Left ventricle myocardium superior (tissue), 1 donor: ENCODE results near the gene SIGLEC8. TPM values are rescaled to one million over a fixed set of nuclear protein-coding genes. Genes with fewer than 3 reads are reported as not detected.
"Not testable (repeated sequence)": the region's sequence is repeated elsewhere in the genome, so short reads cannot be mapped to it uniquely, and the experiment has no call there.

Experiments
- ATAC-seq: fragments of 200-7000 bp; cut with Tn5 transposase; one replicate; pipeline ENCODE4 v1.9.1; 2020; ENCODE audit warnings: mild to moderate bottlenecking, moderate library complexity
- DNase-seq: peaks from one replicate; pipeline ENCODE4 v3.0.0-alpha.2; 2020
- intact Hi-C: fragments of 100-400 bp; cut with micrococcal nuclease; formaldehyde crosslinking; loops from one replicate; pipeline ENCODE4 v1.11.0; 2022
- total RNA-seq: library from RNA; stranded (reverse); fragmentation: NEBNext Ultra II Directional; extraction: Animal tissue kit (Norgen Biotek cat#: 25700); gene quantifications from one replicate; pipeline ENCODE4 v1.2.1, GENCODE V29; 2021
- donor health status: DM: no; HTN: yes; CAD: no; lungs with severe emphysema.

The SIGLEC8 gene
- total RNA-seq, 1 donor from 2014 or later: 0.15 TPM

DNA sequence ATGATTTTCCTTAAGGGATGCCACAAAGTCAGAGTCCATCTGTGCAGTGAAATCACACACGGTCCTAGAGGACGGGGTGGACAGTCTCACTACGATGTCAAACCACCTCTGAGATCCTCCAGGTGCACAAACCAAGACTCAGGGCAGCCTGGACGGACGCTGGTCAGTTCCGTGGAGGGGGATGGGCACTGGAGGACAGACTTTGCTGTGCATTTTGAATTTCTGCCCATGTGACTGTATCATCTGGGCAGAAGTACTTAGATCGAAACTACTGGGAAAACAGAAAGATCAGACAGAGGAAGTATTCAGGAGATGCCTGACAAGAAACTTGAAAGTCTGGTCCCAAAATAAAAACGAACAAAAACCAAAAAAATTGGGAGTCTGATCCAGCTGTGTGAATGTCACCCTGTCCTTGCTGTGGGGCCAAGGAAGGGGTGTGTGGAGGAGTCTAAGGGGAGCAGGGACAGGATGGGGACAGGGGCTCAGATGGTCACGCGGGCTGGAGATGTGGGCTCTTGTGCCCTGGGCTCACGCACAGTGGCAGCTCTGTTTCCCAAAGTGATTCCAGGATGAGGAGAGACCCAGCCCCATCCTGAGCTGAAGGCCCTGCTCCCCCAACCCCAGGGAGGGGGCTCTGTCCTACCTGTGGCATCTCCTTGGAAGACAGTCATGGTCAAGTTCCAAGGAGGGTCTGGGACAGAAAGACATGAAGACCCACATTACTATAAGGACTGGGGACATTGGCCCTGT is 1.5 kb downstream of the SIGLEC8 start:
- ATAC-seq: no peak
- DNase-seq: no peak
- intact Hi-C loops: no loop called here

DNA sequence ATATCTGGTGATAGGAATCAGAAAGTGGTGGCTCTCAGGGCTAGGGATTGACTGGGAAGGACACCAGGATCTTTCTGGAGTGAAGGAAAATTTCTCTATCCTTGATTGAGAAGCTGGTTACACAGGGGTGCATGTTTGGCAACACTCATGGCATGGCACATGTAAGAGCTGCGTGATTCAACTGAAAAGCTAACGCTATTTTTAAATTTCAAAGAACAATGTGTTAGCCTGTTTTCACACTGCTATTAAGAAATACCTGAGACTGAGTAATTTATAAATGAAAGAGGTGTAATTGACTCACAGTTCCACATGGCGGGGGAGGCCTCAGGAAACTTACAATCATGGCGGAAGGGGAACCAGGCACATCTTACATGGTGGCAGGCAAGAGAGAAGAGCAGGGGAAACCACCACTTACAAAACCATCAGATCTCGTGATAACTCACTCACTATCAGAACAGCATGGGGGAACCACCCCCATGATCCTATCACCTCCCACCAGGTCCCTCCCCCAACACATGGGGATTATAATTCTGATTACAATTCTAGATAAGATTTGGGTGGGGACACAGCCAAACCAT is 7.4 kb downstream of the SIGLEC8 start:
- intact Hi-C loops: no loop called here
- DNase-seq (no peak), ATAC-seq (no peak)

DNA sequence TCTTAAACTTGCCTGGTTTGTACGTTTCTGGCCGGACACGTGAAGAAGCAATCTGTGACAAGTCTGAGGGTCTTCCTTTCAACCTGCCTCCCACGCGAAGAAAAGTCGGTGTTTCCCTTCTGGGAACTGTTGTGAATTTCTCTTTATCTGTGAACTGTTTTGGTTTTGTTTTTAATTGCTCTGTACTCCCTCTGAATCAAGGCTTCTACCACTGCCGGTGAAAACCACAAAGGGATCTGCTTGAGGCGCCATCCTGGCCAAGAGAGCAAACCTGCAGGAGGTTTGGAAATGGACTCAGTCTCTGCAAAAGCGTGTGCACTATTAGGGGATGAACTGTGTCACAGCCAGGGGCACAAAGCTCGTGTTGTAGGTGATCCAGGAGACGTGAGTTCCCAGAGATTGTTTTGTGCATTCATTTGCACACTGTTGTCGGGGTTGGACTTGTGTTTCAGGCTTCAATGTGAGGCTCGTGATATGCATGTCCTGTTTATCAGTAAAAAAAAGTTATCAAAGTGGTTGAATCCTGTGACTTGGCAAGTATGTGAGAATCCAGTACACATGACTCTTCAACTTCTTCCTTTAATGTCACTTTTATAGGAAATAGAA is 9.7 kb downstream of the SIGLEC8 start:
- ATAC-seq (no peak), DNase-seq (no peak)
- intact Hi-C loops: no loop called here

DNA sequence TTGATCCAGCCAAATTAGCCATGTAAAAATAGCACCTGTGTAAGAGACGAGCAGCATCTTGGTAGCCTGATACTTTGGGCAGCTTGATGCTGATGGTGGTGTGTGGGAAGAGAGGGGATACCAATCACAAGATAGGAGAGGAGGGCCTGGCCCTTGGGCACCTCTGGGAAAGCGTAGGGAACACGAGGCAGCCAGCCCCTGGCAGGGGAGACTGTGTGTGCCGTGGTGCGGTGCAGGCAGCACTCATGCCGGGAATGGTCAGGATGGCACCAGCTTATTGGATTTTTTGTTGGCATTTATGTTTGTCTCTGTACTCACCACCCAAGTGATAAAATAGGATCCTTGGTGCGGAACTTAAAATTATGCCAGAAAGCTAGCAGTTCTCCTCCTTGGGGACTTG is 10.2 kb downstream of the SIGLEC8 start:
- DNase-seq (no peak), ATAC-seq (no peak)
- intact Hi-C loops: no loop called here

DNA sequence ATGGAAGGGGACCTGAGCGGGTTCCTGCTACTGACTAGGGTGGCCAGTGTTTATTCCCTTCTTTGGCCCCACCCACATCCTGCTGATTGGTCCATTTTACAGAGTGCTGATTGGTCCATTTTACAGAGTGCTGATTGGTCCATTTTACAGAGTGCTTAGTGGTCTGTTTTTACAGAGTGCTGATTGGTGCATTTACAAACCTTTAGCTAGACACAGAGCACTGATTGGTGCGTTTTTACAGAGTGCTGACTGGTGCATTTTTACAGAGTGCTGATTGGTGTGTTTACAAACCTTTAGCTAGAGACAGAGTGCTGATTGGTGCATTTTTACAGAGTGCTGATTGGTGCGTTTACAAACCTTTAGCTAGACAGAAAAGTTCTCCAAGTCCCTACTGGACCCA is 10.7 kb downstream of the SIGLEC8 start:
- DNase-seq, intact Hi-C loops, ATAC-seq: not testable (repeated sequence)

DNA sequence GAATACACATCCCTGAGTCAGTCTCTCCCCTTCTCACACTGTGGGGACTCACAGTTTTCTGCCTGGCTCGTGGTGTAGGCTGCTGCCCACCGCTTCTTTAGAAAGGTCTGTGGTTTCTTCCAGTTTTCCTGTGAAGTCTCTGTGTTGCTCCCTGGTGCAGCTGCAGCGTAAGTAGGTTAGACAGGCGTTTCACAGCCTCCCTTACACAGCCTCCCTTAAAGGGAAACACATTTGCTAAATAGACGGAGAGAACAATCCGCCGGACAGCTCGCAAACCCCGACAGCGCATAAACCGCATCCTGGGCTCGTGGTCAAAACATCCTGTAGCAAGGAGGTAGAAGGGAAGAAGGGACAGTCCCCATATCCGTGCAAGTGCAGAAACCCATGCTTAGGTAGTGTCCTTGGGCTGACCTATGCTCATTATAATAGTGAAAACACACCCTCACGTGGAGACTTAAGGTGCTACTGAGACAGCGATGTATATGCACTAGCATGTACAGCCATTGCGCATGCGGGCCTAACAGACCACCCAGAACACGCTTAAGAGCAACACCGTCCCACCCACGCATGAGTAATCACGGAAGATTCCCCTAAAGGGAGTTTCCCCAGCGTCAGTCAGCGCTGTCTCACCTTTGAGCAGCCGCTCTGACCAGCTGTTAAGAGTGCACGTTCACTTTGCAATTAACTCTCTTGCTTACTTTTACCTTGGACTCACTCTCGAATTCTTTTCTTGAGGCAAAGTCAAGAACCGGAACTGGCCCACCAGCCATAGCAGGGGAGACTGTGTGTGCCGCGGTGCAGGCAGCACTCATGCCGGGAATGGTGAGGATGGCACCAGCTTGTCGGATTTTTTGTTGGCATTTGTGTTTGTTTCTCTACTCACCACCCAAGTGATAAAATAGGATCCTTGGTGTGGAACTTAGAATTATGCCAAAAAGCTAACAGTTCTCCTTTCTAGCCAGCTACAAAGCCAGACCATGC is 16.6 kb downstream of the SIGLEC8 start:
- intact Hi-C loops: no loop called here
- no peak for DNase-seq
- ATAC-seq: no peak

DNA sequence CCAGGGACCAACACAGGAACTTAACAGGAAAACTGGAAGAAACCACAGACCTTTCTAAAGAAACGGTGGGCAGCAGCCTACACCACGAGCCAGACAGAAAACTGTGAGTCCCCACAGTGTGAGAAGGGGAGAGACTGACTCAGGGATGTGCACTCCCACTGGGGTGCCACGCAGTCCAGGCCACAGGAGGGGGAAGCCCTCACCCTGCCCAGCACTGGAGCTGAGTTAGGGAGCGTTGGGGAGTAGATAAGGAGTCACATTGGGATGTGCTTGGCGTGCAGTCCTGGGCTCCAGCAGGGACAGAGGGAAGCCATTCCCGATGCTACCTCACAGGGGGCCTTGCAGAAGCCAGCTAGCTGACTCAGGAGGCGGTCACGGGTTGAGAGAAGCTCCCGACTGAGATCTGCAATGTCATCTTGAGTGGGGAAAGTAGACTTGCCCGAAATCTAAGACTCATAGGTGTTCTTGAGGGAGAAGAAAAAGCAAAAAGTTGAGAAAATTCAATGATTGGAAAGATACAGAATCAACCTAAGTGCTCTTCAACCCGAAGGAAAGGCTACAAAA is 17.3 kb downstream of the SIGLEC8 start:
- intact Hi-C loops: no loop called here
- ATAC-seq: no peak
- no peak for DNase-seq

DNA sequence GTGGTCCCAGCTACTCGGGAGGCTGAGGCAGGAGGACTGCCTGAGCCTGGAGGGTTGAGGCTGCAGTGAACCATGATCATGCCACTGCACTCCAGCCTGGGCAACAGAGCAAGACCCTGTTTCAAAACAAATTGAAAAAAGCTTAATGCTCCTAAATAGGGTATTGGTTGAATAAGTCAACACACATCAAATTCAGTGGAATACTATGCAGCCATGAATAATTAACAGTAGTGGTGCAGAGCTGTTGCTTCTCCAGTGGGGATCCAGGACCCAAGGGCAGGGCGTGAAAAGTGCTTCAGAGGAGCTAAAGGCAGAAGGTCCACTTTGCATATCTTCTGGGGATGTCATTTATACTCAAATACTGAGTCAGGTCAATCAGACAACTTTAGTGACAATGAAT is 18.2 kb downstream of the SIGLEC8 start:
- no peak for DNase-seq
- intact Hi-C loops: no loop called here
- no peak for ATAC-seq

DNA sequence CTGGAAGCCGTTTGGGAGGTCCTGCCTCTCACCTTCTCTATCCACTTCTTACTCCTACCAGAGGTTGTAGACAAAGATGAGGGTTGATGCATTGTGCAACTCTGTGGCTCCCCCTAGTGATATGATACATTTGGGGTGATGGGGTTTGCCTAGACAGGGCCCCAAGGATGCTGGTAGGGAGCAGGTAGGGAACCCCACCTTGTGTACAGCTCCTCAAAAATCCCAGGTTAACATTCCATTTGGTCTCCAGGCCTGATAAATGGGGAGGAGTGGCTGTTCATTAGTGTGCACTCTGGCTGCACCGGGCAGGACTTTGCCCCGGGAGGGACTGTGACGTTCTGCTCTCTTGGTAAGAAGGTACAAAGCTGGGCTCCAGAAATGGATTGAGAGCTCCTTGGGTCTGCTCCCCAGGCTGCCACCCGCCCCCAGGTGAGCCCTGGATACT is 19.2 kb downstream of the SIGLEC8 start:
- intact Hi-C loops: loop anchor here (10.0 kb wide), 1 partner anchor 104 kb away; no protein-coding TSS in a partner anchor
- DNase-seq (no peak), ATAC-seq (no peak)

DNA sequence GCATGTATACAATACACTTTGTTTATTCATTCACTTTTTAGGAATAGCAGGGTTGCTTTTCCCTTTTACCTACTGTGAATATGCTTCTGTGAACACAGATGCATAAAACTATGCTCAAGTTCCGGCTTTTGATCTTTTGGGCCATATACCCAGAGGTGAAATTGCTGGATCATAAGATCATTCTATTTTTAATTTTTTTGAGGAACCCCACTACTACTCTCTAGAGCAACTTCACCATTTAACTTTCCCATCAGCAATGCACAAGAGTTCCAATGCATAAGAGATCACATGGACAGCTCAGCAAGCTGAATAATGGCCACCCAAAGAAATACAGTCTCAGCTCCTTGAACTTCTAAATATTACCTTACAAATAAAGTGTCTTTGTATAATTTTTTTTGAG is 23.8 kb downstream of the SIGLEC8 start:
- intact Hi-C loops: loop anchor here (10.0 kb wide), 1 partner anchor 100 kb away; no protein-coding TSS in a partner anchor
- ATAC-seq (no peak), DNase-seq (no peak)

DNA sequence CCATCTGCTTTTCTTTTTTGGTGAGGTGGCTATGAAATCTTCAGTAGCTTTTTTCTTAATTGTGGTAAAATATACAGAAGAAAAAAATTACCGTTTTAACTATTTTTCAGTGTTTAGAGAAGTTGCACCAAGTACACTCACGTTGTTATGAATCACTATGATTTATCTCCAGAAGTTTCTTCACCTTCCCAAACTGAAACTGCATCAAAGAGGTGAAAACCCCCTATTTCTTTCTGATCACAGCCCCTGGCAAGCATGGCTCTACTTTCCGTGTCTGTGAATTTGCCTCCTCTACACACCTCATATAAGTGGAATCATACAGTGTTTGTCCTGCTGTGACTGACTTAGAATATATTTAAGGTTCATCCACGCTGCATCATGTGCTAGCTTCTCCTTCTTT is 25.2 kb downstream of the SIGLEC8 start:
- ATAC-seq: no peak

DNA sequence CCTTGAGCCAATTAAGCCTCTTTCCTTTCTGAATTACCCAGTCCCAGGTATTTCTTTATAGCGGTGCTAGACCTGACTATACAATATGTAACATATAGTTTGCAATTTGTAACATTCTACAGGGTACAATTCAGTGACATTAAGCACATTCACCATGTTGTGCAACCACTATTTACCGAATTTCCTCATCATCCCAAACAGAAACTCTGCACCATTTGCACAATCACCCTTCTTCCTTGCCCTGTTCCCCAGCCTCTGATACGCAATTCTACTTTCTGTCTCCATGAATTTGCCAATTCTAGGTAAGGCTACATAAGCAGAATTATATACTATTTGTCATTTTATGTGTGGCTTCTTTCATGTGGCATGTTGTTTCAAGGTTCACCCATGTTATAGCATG is 27.1 kb downstream of the SIGLEC8 start:
- intact Hi-C loops: loop anchor here (10.0 kb wide), 1 partner anchor 96 kb away; no protein-coding TSS in a partner anchor
- no peak for ATAC-seq
- DNase-seq: no peak

More for the DNA sequence above, 25.2 kb downstream of the SIGLEC8 start:
- no peak for DNase-seq
- intact Hi-C loops: loop anchor here (10.0 kb wide), 1 partner anchor 98 kb away; no protein-coding TSS in a partner anchor

DNA sequence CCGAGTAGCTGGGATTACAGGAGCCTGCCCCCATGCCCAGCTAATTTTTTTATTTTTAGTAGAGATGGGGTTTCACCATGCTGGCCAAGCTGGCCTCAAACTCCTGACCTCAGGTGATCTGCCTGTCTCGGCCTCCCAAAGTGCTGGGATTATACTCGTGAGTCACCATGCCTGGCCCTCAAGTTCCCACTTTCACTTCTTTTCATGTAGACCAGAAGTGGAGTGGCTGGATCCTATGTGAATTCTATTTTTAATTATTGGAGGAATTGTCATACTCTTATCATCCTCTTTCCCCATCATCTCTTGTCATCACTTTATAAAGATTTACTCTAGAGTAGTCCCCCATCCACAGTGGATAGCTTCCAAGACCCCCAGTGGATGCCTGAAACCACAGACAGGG is 28.0 kb downstream of the SIGLEC8 start:
- intact Hi-C loops: loop anchor here (10.0 kb wide), 1 partner anchor 95 kb away; no protein-coding TSS in a partner anchor

DNA sequence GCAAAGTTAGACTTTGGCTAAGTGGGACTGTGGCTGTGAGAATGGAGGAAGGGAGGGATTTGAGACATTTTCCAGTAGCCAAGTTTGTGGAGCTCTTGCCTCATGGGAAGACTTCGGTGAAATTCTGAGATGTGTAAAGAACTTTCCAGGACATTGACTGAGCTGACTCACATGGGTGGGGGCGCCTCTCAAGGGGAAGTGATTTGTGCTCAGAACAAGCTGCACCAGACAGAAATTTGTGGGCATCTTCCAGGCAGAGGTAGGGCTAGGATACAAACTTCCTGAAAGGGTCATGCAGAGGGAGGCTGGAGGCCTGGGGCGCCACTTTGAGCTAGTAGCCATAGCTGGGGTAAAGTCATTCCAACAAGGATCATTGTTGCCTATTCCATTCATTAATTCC is 31.1 kb downstream of the SIGLEC8 start:
- ATAC-seq: no peak
- intact Hi-C loops: no loop called here
- DNase-seq: no peak

More for the DNA sequence above, 28.0 kb downstream of the SIGLEC8 start:
- ATAC-seq: no peak
- no peak for DNase-seq

DNA sequence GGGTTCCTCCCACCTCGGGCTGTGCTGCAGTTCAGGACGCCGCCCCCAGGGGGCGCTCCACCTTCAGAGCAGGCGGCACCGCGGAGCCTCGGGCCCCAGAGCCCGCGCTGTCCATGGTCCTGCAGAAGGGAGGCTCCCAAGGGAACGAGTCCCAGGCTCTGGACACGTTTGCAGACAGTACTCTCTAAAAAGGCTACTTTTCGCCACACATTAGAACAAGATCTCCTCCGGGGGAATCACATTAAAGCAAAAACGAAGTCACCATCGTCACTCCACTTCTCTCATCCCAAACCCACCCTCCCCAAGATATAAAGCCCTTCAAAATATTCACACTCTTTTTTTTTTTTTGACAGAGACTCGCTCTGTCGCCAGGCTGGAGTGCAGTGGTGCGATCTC is 36.2 kb downstream of the SIGLEC8 start:
- intact Hi-C loops: no loop called here
- peak; percentile 90 for DNase-seq
- ATAC-seq: peak; percentile 85

DNA sequence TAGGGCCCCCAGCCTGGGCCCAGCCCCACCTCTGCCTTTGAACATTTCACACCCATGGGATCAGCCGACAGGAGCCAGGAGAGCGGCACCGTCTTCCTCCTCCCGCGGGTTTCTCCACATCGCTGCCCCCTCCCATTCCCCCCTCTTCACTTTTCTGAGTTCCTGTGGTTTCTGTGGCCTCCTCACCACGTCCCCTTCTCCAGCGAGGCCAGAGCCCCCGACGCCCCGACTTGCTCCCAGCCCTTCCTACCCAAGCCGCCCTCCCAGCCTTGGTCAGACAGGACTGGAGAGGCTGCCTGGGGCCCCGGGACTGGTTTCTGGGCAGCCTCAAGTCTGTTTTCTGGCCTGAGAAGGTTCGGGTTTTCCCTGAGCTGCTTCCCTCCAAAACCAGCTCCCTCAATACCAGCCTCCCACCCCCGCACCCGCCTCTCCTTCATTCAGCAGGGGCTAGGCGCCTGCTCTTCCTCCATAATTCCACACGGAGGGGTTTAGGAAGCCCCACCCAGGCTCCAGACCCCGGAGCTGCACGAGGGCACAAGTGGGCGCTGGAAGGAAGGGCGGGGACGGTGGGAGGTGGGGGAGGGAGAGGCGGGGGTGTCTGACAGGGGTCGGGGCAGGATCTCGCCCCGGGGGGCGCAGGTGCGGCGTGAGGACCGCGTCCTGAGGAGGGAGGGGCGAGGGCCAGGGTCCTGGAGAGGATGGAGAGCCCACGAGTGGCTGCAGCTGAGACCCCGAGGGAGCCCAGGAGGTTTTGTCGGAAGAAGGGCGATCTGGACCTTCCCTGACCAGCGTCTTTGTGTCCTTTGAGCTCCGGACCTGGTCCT is 36.8 kb downstream of the SIGLEC8 start:
- intact Hi-C loops: no loop called here
- no peak for ATAC-seq
- DNase-seq: no peak

DNA sequence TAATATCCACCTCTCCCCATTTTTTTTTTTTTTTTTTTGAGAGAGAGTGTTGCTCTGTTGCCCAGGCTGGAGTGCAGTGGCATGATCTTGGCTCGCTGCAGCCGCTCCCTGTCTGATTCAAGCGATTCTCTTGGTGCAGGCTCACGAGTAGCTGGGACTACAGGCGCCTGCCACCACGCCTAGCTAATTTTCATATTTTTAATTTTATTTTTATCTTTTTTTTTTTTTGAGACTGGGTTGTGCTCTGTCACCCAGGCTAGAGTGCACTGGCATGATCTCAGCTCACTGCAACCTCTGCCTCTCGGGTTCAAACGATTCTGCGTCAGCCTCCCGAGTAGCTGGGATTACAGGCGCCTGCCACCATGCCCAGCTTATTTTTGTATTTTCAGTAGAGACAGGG is 37.7 kb downstream of the SIGLEC8 start:
- DNase-seq, intact Hi-C loops, ATAC-seq: not testable (repeated sequence)

DNA sequence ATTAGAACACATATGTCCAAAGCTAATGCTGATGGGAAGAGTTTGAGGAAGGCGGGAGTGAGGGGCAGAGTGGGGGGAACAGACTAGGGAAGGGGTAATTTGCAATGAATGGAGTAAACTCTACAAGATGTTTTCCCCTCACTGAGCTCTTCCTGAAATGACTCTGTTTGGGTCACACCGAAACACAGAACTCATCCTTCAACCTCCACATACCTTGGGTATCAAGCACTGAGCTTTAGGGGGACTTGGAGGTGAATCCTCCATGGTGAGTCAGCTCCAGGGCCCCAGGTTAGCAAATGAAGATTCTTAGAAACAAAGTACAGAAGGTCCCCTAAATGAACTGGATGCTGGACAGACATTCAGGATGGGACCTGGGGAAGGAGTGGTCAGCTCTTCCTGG is 39.5 kb downstream of the SIGLEC8 start:
- DNase-seq (no peak), ATAC-seq (no peak)
- intact Hi-C loops: no loop called here
